ENCODE data around the gene RIMS4. TPM values are rescaled to one million over a fixed set of nuclear protein-coding genes. Genes with fewer than 3 reads are reported as not detected.

The RIMS4 gene
- total RNA-seq, 3 donors from 2014 or later, result 0.51 to 2.0 (median 1.4) TPM

DNA sequence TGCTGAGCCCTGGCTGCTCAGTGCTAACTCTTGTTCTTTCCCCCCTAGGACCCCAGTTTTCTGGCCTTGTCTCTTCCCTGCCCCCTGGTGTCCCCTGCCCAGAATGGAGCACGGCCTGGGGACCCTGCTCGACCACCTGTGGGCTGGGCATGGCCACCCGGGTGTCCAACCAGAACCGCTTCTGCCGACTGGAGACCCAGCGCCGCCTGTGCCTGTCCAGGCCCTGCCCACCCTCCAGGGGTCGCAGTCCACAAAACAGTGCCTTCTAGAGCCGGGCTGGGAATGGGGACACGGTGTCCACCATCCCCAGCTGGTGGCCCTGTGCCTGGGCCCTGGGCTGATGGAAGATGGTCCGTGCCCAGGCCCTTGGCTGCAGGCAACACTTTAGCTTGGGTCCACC is 83.3 kb downstream of the RIMS4 start:
- no peak for DNase-seq
- Histone ChIP-seq H3K4me1 (ENCODE audit: low read depth) (no peaks in the 10 kb centered on the region), H3K4me3 (no peak overlapping the region), H3K36me3 (ENCODE audit: low read depth) (no peaks in the 10 kb centered on the region), H3K9me3 (no peaks in the 10 kb centered on the region)
- TF ChIP-seq CTCF (IDR thresholded peaks at IDR 0.05), result no peak
- ATAC-seq, result no peak
- intact Hi-C loops (cut with DNase I, micrococcal nuclease), result no loop called here

GRCh38 chr20:44725837-44726236 is 84.5 kb downstream of the RIMS4 start:
- Histone ChIP-seq H3K4me1 (ENCODE audit: low read depth) (no peaks in the 10 kb centered on the region), H3K4me3 (no peak overlapping the region), H3K9me3 (no peaks in the 10 kb centered on the region), H3K36me3 (ENCODE audit: low read depth) (no peaks in the 10 kb centered on the region)
- DNase-seq (no peak), ATAC-seq (no peak)
- TF ChIP-seq CTCF (IDR thresholded peaks at IDR 0.05), result no peak
- intact Hi-C loops (cut with DNase I, micrococcal nuclease), result no loop called here

DNA sequence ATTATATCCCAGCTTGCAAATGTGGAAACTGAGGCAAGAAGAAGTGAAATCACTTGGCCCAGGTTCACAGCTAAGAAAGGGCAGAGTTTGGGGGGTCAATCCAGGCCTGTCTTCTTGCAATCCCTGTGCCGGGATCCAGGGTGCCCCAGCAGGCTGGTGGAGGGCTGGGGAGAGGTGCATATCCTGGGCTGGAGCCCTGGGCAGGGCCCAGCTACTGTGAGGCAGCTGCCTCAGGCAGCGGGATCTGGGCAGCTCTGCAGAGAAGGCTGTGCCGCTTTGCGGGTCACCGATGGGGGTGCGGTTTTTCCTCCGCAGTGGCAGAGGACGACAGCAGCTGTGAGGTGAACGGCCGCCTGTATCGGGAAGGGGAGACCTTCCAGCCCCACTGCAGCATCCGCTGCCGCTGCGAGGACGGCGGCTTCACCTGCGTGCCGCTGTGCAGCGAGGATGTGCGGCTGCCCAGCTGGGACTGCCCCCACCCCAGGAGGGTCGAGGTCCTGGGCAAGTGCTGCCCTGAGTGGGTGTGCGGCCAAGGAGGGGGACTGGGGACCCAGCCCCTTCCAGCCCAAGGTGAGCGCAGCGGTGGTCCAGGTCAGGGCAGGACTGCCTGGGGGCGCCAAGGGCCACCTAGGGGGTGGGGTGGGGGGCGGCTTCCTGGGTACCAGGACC is 85.8 kb downstream of the RIMS4 start:
- intact Hi-C loops (cut with DNase I, micrococcal nuclease), result no loop called here
- no peak for ATAC-seq

GRCh38 chr20:44723798-44724362 is 86.5 kb downstream of the RIMS4 start:
- DNase-seq (no peak), ATAC-seq (no peak)
- Histone ChIP-seq H3K9me3 (no peaks in the 10 kb centered on the region), H3K4me1 (ENCODE audit: low read depth) (no peaks in the 10 kb centered on the region), H3K36me3 (ENCODE audit: low read depth) (no peaks in the 10 kb centered on the region), H3K4me3 (no peak overlapping the region)
- intact Hi-C loops (cut with DNase I, micrococcal nuclease), result no loop called here
- no peak for TF ChIP-seq CTCF (IDR thresholded peaks at IDR 0.05)

More for the DNA sequence above, 85.8 kb downstream of the RIMS4 start:
- H3K4me3 ChIP-seq, result no peak overlapping the region
- DNase-seq, result no peak
- no peaks in the 10 kb centered on the region for H3K9me3 ChIP-seq
- H3K36me3 ChIP-seq (ENCODE audit: low read depth), result no peaks in the 10 kb centered on the region
- no peaks in the 10 kb centered on the region for H3K4me1 ChIP-seq (ENCODE audit: low read depth)
- TF ChIP-seq CTCF (IDR thresholded peaks at IDR 0.05), result no peak

DNA sequence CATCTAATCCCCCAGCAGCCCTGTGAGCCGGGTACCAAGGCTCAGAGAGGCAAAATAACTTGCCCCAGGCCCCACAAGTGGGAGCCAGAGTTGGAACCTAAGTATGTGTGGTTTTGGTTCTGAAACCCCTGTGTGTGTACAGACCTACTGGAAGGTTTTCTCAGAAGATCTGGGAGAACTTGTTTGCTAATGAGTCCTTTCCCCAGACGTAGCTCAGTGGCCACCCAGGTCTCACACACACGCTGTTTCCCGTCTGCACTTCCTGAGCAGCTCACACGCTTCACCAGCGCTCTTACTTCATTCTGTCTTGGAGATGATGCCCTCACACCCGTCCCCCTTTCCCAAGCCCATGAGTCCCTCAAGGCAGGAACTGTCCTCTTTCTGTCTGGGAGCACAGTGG is 87.0 kb downstream of the RIMS4 start:
- TF ChIP-seq CTCF (IDR thresholded peaks at IDR 0.05), result no peak
- Histone ChIP-seq H3K4me3 (no peak overlapping the region), H3K36me3 (ENCODE audit: low read depth) (no peaks in the 10 kb centered on the region), H3K4me1 (ENCODE audit: low read depth) (no peaks in the 10 kb centered on the region), H3K9me3 (no peaks in the 10 kb centered on the region)
- DNase-seq, result no peak
- no peak for ATAC-seq
- intact Hi-C loops (cut with DNase I, micrococcal nuclease), result no loop called here
